Activated naive CD4-positive, alpha-beta T cell treated with anti-CD3 and anti-CD28 coated beads, Interleukin-2, amount 10 ng/mL, durations not matched to agents 7 days and 5 days (primary cell): ENCODE data around the gene RGMA.

Experiments used
- CTCF ChIA-PET: fragments of 350-600 bp; sonication (Branson Sonifier 250); formaldehyde crosslinking; loops from one replicate; lab custom pipeline; 2021; ENCODE audit warnings: antibody characterized with exemption; lab: Charles Lee
- DNase-seq: peaks from one replicate; pipeline ENCODE4 v3.0.0-alpha.2; 2020
- H3K27ac Mint-ChIP-seq: one replicate; pipeline ENCODE4 v1.8.0; 2021; ENCODE audit warnings: mild to moderate bottlenecking, moderate library complexity, mixed read lengths
- H3K27me3 Mint-ChIP-seq: one replicate; pipeline ENCODE4 v1.8.0; 2021; ENCODE audit warnings: mild to moderate bottlenecking, mixed read lengths
- H3K36me3 Mint-ChIP-seq: one replicate; pipeline ENCODE4 v1.8.0; 2021; ENCODE audit warnings: mixed read lengths
- H3K4me1 Mint-ChIP-seq: one replicate; pipeline ENCODE4 v1.8.0; 2021; ENCODE audit warnings: mixed read lengths
- H3K4me3 Mint-ChIP-seq: one replicate; pipeline ENCODE4 v1.8.0; 2021; ENCODE audit warnings: mild to moderate bottlenecking, moderate library complexity, mixed read lengths
- H3K9me3 Mint-ChIP-seq: one replicate; pipeline ENCODE4 v1.8.0; 2021; ENCODE audit warnings: mixed read lengths

Gene RGMA

DNA sequence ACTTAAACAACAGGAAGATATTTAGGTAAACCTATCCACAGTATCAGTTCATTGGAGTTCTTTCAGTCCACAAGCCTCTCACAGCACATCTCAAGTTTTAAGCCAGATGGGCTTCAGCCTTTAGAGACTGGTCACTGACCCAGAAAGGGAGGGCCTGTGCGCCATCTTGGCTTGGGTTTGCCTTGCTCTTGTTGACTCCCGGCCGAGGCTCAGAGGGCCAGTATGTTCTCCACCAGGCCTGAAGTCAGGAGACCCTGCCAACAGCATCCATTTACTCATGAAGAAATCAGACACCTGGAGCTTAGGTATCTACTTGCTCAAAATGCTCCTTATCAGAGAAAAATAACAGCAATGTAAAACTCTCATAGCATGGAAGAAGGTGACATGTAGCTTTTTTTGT is 6.2 kb downstream of the RGMA start:
- H3K27me3 Mint-ChIP-seq, result peaks cover 53% of the 10 kb centered on the region
- no peak for DNase-seq
- peaks cover 2% of the 10 kb centered on the region for H3K4me1 Mint-ChIP-seq
- H3K27ac Mint-ChIP-seq, result no peak overlapping the region
- no peaks in the 10 kb centered on the region for H3K9me3 Mint-ChIP-seq
- CTCF ChIA-PET, result no interaction called here
- H3K36me3 Mint-ChIP-seq, result no peaks in the 10 kb centered on the region
- no peak overlapping the region for H3K4me3 Mint-ChIP-seq

DNA sequence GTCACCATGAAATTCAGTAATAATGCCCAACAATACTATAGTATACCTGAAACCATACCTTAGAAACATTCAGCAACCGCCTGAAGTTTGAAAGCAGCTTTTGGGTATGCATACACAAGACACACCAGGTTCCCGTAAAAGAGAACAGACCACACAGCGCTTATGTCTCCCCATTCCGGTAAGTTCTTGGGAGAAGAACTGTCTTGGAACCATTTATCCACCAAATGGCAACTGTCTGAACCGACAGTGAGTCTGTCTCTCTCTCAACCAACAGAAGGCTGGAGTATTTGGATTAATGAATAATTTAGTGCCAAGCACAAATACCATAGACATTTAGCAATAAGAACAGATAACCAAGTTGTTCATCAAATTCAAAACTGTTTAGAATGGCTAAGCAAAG is 7.6 kb downstream of the RGMA start:
- H3K36me3 Mint-ChIP-seq, result no peaks in the 10 kb centered on the region
- H3K27me3 Mint-ChIP-seq, result peaks cover 50% of the 10 kb centered on the region
- DNase-seq, result no peak
- H3K4me1 Mint-ChIP-seq, result no peaks in the 10 kb centered on the region
- CTCF ChIA-PET, result interaction anchor here (1.1 to 1.2 kb wide), 2 partner anchors 51 to 1038 kb away, joined by 3 read pairs; no protein-coding TSS in a partner anchor
- no peaks in the 10 kb centered on the region for H3K9me3 Mint-ChIP-seq
- no peak overlapping the region for H3K4me3 Mint-ChIP-seq
- no peak overlapping the region for H3K27ac Mint-ChIP-seq

DNA sequence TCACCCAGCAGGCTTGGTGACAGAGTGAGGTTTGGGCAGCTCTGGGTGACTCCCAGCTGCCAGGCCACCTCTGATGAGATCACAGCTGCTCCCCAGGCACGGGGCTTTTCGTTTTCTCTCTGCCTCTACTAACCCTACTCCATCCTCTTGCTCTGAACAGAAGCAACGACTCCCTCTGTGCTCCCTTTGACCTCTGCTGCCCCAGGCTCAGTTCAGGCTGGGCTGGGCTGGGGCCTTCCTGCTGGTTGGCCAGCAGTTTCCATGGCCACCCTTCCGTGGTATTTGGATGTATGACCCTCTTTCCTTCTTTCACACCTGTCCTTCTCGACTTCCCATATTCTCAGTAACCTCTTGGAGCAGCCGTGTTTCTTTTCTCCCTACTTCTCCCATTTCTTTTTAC is 8.6 kb downstream of the RGMA start:
- no peak overlapping the region for H3K4me3 Mint-ChIP-seq
- no peaks in the 10 kb centered on the region for H3K9me3 Mint-ChIP-seq
- peaks cover 55% of the 10 kb centered on the region for H3K27me3 Mint-ChIP-seq
- no peak overlapping the region for H3K27ac Mint-ChIP-seq
- no peaks in the 10 kb centered on the region for H3K36me3 Mint-ChIP-seq
- H3K4me1 Mint-ChIP-seq, result no peaks in the 10 kb centered on the region
- no peak for DNase-seq
- CTCF ChIA-PET, result no interaction called here

DNA sequence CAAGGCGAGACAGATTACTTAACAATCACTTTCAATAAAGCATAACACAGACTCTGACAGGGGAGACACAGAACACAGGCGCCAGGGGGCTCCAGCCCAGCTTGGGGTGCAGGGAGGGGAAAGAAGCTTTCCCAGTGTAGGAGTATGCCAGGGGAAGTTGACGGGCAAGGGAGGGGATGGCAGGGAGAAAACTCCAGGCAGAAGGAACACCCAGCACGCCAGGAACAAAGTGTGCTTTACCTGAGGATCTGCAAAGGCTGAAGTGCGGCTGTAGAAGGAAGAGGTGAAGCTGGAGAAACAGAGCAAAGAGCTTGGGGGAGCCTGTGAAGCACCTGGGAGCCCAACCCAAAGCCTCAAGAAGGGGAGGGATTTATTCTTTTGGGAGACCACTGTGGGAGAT is 12.1 kb downstream of the RGMA start:
- peaks cover 73% of the 10 kb centered on the region for H3K27me3 Mint-ChIP-seq

DNA sequence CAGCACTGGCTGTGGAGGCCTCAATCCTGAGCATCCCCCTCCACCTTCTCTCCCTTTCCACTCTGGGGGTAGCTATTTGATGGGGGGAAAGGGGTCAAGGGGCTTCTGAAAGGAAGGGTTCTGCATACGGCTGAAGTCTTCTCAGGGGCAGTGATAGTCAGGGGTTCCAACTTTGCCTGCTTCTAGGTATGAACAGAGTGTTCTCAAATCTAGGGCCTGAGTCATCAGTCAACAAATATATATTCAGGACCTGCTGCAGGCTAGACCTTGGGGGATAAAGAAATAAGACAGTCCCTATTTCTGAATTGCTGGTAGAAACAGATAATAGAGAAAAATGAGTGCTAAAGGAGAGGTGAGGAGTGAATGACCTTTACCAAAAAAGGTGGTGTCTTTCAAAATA is 12.8 kb downstream of the RGMA start:
- no peaks in the 10 kb centered on the region for H3K9me3 Mint-ChIP-seq

More for the DNA sequence above, 12.1 kb downstream of the RGMA start:
- CTCF ChIA-PET, result interaction anchor here (1.4 to 2.4 kb wide), 3 partner anchors 11 to 1043 kb away, joined by 3 to 11 read pairs (median 4); partner anchors contain the start of gene RGMA
- Mint-ChIP-seq H3K36me3 (peaks cover 1% of the 10 kb centered on the region), H3K4me3 (no peak overlapping the region), H3K9me3 (no peaks in the 10 kb centered on the region), H3K4me1 (peaks cover 14% of the 10 kb centered on the region), H3K27ac (no peak overlapping the region)
- no peak for DNase-seq

DNA sequence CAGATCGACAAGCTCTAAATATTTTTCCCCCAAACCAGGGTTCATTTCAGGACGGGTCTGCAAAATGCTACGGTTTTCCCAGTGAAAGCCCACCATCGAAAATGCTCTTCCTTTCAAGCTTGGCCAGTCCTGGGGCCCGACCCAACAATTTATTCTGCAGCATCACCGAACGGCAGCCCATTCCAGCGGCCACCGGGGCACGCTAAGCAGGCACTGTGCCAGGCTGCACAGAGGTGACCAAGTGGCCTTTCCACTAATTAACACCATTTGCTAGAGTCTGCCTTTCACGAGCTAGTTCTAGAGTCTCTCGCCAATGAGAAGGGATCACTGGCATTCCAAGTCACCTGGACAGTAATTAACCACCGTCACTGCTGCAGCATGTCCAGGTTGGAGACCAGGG is 14.4 kb downstream of the RGMA start:
- Mint-ChIP-seq H3K4me3 (no peak overlapping the region), H3K4me1 (peaks cover 15% of the 10 kb centered on the region), H3K27ac (no peak overlapping the region), H3K36me3 (peaks cover 2% of the 10 kb centered on the region), H3K27me3 (peaks cover 82% of the 10 kb centered on the region), H3K9me3 (no peaks in the 10 kb centered on the region)
- no peak for DNase-seq
- CTCF ChIA-PET, result interaction anchor here (0.6 to 2.0 kb wide), 3 partner anchors 13 to 1106 kb away, joined by 4 to 9 read pairs (median 6); no protein-coding TSS in a partner anchor

More for the DNA sequence above, 12.8 kb downstream of the RGMA start:
- peaks cover 2% of the 10 kb centered on the region for H3K36me3 Mint-ChIP-seq
- H3K27ac Mint-ChIP-seq, result no peak overlapping the region
- H3K4me3 Mint-ChIP-seq, result no peak overlapping the region
- CTCF ChIA-PET, result interaction anchor here (1.6 to 2.4 kb wide), 2 partner anchors 12 to 40 kb away, joined by 3 to 11 read pairs; partner anchors contain the start of gene RGMA
- DNase-seq, result no peak
- peaks cover 15% of the 10 kb centered on the region for H3K4me1 Mint-ChIP-seq
- peaks cover 77% of the 10 kb centered on the region for H3K27me3 Mint-ChIP-seq

DNA sequence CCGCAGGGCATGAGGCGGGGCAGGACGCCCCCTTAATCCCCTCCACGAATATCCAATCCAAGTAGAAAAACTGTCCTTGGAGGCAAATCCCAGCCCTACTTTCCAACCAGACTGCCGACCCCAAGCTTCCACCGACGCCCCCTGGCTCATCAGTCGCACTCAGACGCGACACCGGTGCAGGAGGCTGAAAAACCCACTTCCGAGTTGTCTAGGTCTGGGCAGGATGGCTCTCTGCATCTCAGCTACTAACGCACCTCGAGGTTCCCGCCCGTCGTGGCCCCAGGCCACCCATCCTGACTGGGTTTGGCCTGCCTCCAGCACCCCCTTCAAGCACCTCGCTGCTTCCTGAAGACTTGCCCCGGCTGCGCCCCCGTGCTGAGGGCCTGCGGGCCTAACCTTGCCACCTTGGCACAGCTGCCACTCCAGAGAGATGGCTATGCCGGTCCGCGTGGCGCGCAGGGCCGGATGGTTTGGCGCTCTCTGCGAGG is 15.5 kb downstream of the RGMA start:
- DNase-seq, result no peak
- peak overlapping the region; percentile 73 for H3K4me3 Mint-ChIP-seq
- H3K36me3 Mint-ChIP-seq, result peaks cover 2% of the 10 kb centered on the region
- no peak overlapping the region for H3K27ac Mint-ChIP-seq
- no peaks in the 10 kb centered on the region for H3K9me3 Mint-ChIP-seq
- CTCF ChIA-PET, result interaction anchor here (2.0 kb wide), 1 partner anchor 14 kb away, joined by 9 read pairs; no protein-coding TSS in a partner anchor
- H3K4me1 Mint-ChIP-seq, result peaks cover 15% of the 10 kb centered on the region
- H3K27me3 Mint-ChIP-seq, result peaks cover 93% of the 10 kb centered on the region

DNA sequence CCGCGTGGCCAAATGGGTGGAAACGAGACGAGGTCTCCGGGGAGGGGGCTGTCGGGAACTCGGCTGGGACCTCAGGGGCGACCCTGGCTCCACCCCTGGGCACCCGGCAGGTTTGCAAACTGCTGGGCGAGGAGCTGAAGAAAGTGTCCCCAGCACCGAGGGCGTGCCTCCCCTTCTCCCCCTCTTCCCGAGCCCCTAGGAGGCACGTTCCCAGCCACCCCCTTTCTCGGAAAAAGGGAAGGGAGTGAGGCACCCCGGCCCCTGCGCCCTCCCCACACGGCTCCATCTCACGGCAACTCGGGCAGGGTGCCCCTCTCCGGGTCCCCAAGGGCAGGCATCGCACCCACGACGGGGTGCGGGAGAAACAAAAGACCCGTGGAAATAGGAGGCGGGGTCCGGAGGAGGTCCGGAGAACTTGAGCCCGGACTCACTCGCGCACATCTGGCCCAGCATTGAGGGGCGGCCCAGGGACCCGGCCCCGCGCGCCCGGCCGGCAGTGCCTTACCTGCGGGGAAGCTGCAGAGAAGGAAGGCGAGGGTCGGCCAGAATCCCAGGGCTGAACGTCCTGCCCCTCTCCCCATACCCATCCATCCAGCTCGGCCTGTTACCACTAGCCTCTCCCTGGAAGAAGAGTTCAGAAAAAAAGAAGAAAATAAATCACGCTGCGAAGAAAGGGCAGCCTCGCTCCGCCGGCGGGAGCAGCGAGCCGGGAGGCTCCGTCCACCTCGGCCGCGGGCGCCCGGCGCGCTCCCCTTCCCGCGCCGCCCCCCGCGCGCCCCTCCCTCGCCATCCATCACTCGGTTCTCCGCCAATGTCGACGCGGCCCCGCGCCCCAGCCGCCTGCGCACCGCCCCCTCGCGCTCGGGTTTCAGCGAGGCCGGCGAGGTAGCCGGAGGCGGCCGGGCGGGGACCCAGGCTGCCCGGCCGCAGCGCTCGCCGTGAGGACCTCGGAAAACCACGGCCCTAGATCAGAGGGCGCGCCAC is 16.3 kb downstream of the RGMA start:
- no peak for DNase-seq
- H3K27me3 Mint-ChIP-seq, result peaks cover 94% of the 10 kb centered on the region
- CTCF ChIA-PET, result interaction anchor here (2.0 to 2.5 kb wide), 2 partner anchors 15 kb away, joined by 9 to 13 read pairs; no protein-coding TSS in a partner anchor
- H3K27ac Mint-ChIP-seq, result no peak overlapping the region
- peaks cover 15% of the 10 kb centered on the region for H3K4me1 Mint-ChIP-seq
- no peaks in the 10 kb centered on the region for H3K9me3 Mint-ChIP-seq
- peak overlapping the region; percentile 18 for H3K4me3 Mint-ChIP-seq
- peaks cover 2% of the 10 kb centered on the region for H3K36me3 Mint-ChIP-seq

DNA sequence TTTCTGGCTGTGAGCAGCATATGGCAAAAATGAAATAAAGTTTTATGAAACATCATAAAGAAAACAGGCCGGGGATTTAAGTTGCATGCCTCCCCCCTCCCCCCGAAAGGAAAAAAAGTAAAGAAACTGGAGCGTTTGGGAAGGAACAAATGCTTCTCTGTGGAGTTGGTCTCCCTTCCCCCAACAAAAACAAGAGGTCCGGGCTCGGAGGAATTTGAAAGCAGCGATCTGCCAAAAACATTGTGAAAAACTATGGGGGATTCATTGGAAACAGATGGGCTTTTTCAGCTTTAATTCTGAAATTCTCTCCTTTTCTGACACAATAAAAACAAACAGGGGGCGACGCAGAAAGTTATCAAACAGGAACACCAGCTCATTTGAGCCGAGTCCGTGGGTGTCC is 17.0 kb downstream of the RGMA start:
- H3K27ac Mint-ChIP-seq, result no peak overlapping the region
- CTCF ChIA-PET, result interaction anchor here (2.5 kb wide), 1 partner anchor 16 kb away, joined by 13 read pairs; no protein-coding TSS in a partner anchor
- no peak overlapping the region for H3K4me3 Mint-ChIP-seq
- peaks cover 95% of the 10 kb centered on the region for H3K27me3 Mint-ChIP-seq
- no peak for DNase-seq
- H3K9me3 Mint-ChIP-seq, result no peaks in the 10 kb centered on the region
- peaks cover 2% of the 10 kb centered on the region for H3K36me3 Mint-ChIP-seq
- H3K4me1 Mint-ChIP-seq, result peaks cover 15% of the 10 kb centered on the region

DNA sequence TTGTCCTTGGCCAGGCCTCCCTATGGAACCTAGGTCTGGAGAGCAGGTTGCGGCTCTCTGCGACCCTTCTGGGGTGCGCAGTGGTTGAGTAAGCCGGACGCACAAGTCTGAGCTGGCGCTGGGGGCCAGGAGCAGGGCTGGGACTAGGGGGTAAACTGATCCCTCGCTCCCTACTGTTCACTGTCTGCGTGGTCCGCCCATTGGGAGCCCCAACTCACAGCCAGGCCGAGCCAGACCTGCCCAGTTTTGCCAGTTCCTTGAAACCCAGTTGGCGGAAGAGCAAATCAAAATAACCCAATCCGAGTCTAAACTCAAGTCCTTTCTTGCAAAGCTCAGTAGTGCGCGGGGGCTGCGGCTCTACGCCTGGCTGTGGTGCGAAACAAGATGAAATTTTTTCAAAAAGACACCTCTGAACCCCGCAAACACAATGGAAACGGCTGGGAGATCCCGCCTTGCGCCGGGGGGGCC is 17.5 kb downstream of the RGMA start:
- Mint-ChIP-seq H3K36me3 (peaks cover 2% of the 10 kb centered on the region), H3K27ac (no peak overlapping the region), H3K27me3 (peaks cover 93% of the 10 kb centered on the region), H3K9me3 (no peaks in the 10 kb centered on the region), H3K4me3 (no peak overlapping the region), H3K4me1 (peaks cover 15% of the 10 kb centered on the region)
- DNase-seq, result no peak
- CTCF ChIA-PET, result interaction anchor here (2.5 kb wide), 1 partner anchor 16 kb away, joined by 13 read pairs; no protein-coding TSS in a partner anchor

DNA sequence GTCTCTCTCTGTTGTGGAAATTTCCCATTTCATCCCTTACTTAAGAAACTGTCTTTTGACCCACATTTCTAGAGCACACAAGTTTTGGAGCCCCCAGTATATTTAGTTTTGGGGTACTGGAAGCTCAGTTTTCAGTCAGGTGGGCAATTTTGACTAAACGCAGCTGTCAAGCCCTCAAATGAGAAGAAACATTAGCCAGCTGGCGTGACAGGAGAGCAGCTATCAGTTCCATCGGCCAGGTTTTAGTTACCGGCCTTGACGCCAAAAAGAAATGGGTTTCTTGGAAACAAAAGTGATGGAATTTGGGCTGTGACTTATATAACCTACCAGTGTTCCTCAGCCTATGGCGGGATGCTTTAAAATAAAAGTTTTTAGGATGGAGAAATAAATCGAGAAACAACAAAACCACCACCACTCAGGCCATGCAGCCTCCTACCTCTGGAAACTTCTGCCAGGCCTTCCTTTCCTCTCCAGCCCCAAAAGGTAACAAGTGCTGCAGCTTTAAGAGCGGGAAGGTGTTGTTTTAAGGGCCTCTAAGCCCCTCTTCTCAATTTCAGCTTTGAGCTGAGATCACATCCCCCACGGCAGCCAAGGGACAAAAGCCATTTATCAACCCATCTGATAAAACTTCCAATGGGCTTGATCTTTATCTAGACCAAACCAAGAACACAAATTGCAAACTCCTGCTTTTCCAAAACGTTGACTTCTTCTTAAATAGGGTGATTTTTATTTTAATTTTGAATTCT is 18.3 kb downstream of the RGMA start:
- DNase-seq, result no peak
- Mint-ChIP-seq H3K4me1 (peaks cover 15% of the 10 kb centered on the region), H3K9me3 (no peaks in the 10 kb centered on the region), H3K4me3 (no peak overlapping the region), H3K27ac (no peak overlapping the region), H3K27me3 (peaks cover 87% of the 10 kb centered on the region), H3K36me3 (peaks cover 2% of the 10 kb centered on the region)
- CTCF ChIA-PET, result interaction anchor here (2.5 kb wide), 1 partner anchor 17 kb away, joined by 13 read pairs; no protein-coding TSS in a partner anchor

DNA sequence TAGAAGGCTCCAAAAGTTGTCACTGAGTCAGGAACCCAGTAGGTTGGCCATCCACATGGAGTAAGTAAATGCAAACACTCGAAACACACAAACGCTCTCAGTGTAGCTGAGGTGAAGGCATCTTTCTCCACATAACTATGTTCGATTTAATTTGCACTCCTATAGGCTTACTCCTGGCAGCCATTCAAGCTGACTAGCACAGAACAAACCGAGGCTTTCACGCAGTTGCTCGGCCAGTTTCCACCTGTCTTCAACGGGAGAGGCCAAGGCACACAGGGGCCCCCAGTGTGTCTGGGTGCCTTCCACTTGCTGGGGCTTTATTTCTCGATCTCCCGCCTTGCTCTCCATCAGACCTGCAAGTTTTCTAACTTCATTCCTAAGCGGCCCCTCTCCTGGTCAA is 18.9 kb downstream of the RGMA start:
- DNase-seq, result no peak
- Mint-ChIP-seq H3K36me3 (peaks cover 2% of the 10 kb centered on the region), H3K4me3 (no peak overlapping the region), H3K4me1 (peaks cover 15% of the 10 kb centered on the region), H3K27ac (no peak overlapping the region), H3K27me3 (peaks cover 83% of the 10 kb centered on the region), H3K9me3 (no peaks in the 10 kb centered on the region)
- CTCF ChIA-PET, result interaction anchor here (2.5 kb wide), 1 partner anchor 18 kb away, joined by 13 read pairs; no protein-coding TSS in a partner anchor

DNA sequence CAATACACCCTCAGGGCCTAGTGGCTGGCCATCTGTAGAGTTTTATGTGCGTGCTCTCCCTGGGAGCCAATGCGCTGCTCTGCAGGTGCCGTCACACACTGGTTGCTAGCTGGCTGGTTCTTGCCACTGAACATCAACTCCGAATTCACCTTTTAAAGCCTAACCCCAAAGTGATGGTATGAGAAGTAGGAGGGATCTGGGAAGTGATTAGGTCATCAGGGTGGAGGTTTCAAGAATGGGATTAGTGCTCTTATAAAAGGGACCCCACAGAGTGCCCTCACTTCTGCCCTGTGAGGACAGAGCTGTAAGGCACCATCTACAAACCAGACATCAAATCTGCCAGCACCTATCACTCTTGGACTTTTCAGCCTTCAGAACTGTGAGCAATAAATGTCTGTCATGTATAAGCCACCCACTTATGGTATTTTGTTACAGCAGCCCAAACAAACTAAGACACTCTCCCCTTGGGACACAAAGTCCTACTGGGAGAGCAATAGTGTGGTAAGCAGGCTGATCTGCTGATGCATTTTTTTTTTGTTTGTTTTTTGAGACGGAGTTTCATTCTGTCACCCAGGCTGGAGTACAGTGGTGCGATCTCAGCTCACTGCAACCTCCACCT is 20.3 kb downstream of the RGMA start:
- CTCF ChIA-PET, result interaction anchor here (1.1 to 1.2 kb wide), 2 partner anchors 10 to 39 kb away, joined by 3 to 4 read pairs; no protein-coding TSS in a partner anchor
- no peak for DNase-seq
- Mint-ChIP-seq H3K27me3 (peaks cover 83% of the 10 kb centered on the region), H3K4me3 (no peak overlapping the region), H3K9me3 (no peaks in the 10 kb centered on the region), H3K36me3 (peaks cover 2% of the 10 kb centered on the region), H3K4me1 (peaks cover 12% of the 10 kb centered on the region), H3K27ac (no peak overlapping the region)
